ENCODE results near the gene SSRP1.

Gene SSRP1

GRCh38 chr11:57360991-57361390 is 25.3 kb upstream of the SSRP1 start:
- no peak for ATAC-seq (ENCODE audit: insufficient read depth, low read depth)
- Histone ChIP-seq H3K4me2 (ENCODE audit: insufficient read depth, low read length) (no peak overlapping the region), H3K79me2 (ENCODE audit: insufficient read depth, low read length) (no peaks in the 10 kb centered on the region)

DNA sequence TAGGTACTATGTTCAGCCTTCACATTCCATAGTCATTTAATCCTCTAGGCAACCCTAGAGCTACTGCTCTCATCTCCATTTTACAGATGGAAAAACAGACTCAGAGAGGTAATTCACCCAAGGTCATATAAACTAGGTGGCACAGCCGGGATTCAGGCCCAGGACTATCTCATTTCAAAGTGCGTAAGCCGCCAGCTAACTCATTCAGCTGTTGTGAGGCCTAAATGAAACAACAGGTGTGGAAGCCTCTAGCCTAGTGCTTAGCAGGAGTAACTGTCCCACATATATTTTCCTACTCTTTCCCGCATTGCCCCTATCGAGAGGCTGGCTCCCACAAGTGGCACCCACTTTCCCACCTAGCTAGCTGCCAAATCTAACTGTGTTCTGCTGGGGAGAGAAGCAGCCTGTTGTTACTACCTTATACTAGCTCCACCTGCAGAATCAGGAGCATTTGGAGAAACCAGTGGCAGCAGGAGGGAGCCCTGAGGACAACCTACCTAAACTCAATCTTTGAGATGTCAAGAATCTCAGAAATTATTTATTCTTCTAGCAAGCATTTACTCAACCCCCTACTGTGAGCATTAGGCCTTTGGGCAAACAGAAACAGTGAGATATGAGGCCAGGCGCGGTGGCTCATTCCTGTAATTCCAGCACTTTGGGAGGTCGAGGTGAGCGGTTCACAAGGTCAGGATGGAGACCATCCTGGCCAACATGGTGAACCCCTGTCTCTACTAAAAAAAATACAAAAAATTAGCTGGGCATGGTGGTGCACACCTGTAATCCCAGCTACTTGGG is 24.4 kb upstream of the SSRP1 start:
- no peak overlapping the region for H3K27ac ChIP-seq (ENCODE audit: low read length)
- no peaks in the 10 kb centered on the region for H3K4me1 ChIP-seq (ENCODE audit: insufficient read depth, low read length)

More at GRCh38 chr11:57360991-57361390, 25.3 kb upstream of the SSRP1 start:
- Histone ChIP-seq H2AFZ (ENCODE audit: low read depth, low read length) (no peak overlapping the region), H3K27ac (ENCODE audit: low read length) (no peak overlapping the region), H3K9me3 (ENCODE audit: insufficient read depth, low read length, severe bottlenecking) (no peaks in the 10 kb centered on the region), H3K27me3 (ENCODE audit: insufficient read depth, low read length, poor library complexity) (peaks cover 8% of the 10 kb centered on the region), H4K20me1 (ENCODE audit: insufficient read depth, low read length) (no peaks in the 10 kb centered on the region), H3K4me3 (ENCODE audit: low read depth in 1 of 2, low read length in 2 of 2) (no peak overlapping the region), H3K9ac (ENCODE audit: low read depth, low read length) (no peak overlapping the region), H3K4me1 (ENCODE audit: insufficient read depth, low read length) (no peaks in the 10 kb centered on the region), H3K36me3 (ENCODE audit: insufficient read depth, low read length) (no peaks in the 10 kb centered on the region)
- no peak for DNase-seq
- TF ChIP-seq CTCF (IDR thresholded peaks at IDR 0.05; ENCODE audit: borderline replicate concordance, extremely low read depth, low read length, poor library complexity, severe bottlenecking) (no peak), EZH2 (IDR thresholded peaks at IDR 0.05; ENCODE audit: borderline replicate concordance, low read depth, low read length, severe bottlenecking) (no peak)

GRCh38 chr11:57359396-57359795 is 23.7 kb upstream of the SSRP1 start:
- Histone ChIP-seq H3K4me2 (ENCODE audit: insufficient read depth, low read length) (no peak overlapping the region), H3K79me2 (ENCODE audit: insufficient read depth, low read length) (no peaks in the 10 kb centered on the region), H3K36me3 (ENCODE audit: insufficient read depth, low read length) (no peaks in the 10 kb centered on the region), H3K4me1 (ENCODE audit: insufficient read depth, low read length) (no peaks in the 10 kb centered on the region), H3K4me3 (ENCODE audit: low read depth in 1 of 2, low read length in 2 of 2) (no peak overlapping the region), H3K9ac (ENCODE audit: low read depth, low read length) (no peak overlapping the region), H4K20me1 (ENCODE audit: insufficient read depth, low read length) (no peaks in the 10 kb centered on the region), H3K27me3 (ENCODE audit: insufficient read depth, low read length, poor library complexity) (peaks cover 14% of the 10 kb centered on the region), H3K27ac (ENCODE audit: low read length) (no peak overlapping the region), H3K9me3 (ENCODE audit: insufficient read depth, low read length, severe bottlenecking) (no peaks in the 10 kb centered on the region), H2AFZ (ENCODE audit: low read depth, low read length) (no peak overlapping the region)
- DNase-seq (no peak), ATAC-seq (ENCODE audit: insufficient read depth, low read depth) (no peak)
- TF ChIP-seq CTCF (IDR thresholded peaks at IDR 0.05; ENCODE audit: borderline replicate concordance, extremely low read depth, low read length, poor library complexity, severe bottlenecking) (no peak), EZH2 (IDR thresholded peaks at IDR 0.05; ENCODE audit: borderline replicate concordance, low read depth, low read length, severe bottlenecking) (no peak)

More for the DNA sequence above, 24.4 kb upstream of the SSRP1 start:
- no peak for ATAC-seq (ENCODE audit: insufficient read depth, low read depth)
- no peak overlapping the region for H3K4me3 ChIP-seq (ENCODE audit: low read depth in 1 of 2, low read length in 2 of 2)
- no peak overlapping the region for H3K9ac ChIP-seq (ENCODE audit: low read depth, low read length)
- no peaks in the 10 kb centered on the region for H3K79me2 ChIP-seq (ENCODE audit: insufficient read depth, low read length)
- no peak overlapping the region for H3K4me2 ChIP-seq (ENCODE audit: insufficient read depth, low read length)
- no peak overlapping the region for H2AFZ ChIP-seq (ENCODE audit: low read depth, low read length)
- peaks cover 8% of the 10 kb centered on the region for H3K27me3 ChIP-seq (ENCODE audit: insufficient read depth, low read length, poor library complexity)
- H4K20me1 ChIP-seq (ENCODE audit: insufficient read depth, low read length) = no peaks in the 10 kb centered on the region
- DNase-seq = no peak
- H3K9me3 ChIP-seq (ENCODE audit: insufficient read depth, low read length, severe bottlenecking) = no peaks in the 10 kb centered on the region
- H3K36me3 ChIP-seq (ENCODE audit: insufficient read depth, low read length) = no peaks in the 10 kb centered on the region
- TF ChIP-seq CTCF (IDR thresholded peaks at IDR 0.05; ENCODE audit: borderline replicate concordance, extremely low read depth, low read length, poor library complexity, severe bottlenecking) (no peak), EZH2 (IDR thresholded peaks at IDR 0.05; ENCODE audit: borderline replicate concordance, low read depth, low read length, severe bottlenecking) (no peak)
